ENCODE results near the gene ASTL. TPM values are rescaled to one million over a fixed set of nuclear protein-coding genes. Genes with fewer than 3 reads are reported as not detected.
A peak's percentile ranks its signal among the peaks of the same experiment; 100 is the strongest.
"Not testable (repeated sequence)": the region's sequence is repeated elsewhere in the genome, so short reads cannot be mapped to it uniquely, and the experiment has no call there.

The ASTL gene
- total and polyA plus RNA-seq, 5 donors: not detected

- DNase-seq: no peak
- Histone ChIP-seq H3K27me3 (ENCODE audit: control insufficient read depth, insufficient read depth) (no peaks in the 10 kb centered on the region), H3K4me3 (ENCODE audit: low read length) (no peak overlapping the region), H3K4me1 (ENCODE audit: control insufficient read depth, insufficient read depth, low read length) (peaks cover 15% of the 10 kb centered on the region), H3K27ac (ENCODE audit: low read length) (no peak overlapping the region), H3K9me3 (ENCODE audit: control insufficient read depth, low read length) (no peaks in the 10 kb centered on the region)
- intact Hi-C loops (cut with DNase I): no loop called here
- ATAC-seq: no peak
- 71% methylated on average over 2 of the region's 2 CpGs for WGBS
These were observed 51.2 kb downstream of the ASTL start for GRCh38 chr2:96087130-96087529.

DNA sequence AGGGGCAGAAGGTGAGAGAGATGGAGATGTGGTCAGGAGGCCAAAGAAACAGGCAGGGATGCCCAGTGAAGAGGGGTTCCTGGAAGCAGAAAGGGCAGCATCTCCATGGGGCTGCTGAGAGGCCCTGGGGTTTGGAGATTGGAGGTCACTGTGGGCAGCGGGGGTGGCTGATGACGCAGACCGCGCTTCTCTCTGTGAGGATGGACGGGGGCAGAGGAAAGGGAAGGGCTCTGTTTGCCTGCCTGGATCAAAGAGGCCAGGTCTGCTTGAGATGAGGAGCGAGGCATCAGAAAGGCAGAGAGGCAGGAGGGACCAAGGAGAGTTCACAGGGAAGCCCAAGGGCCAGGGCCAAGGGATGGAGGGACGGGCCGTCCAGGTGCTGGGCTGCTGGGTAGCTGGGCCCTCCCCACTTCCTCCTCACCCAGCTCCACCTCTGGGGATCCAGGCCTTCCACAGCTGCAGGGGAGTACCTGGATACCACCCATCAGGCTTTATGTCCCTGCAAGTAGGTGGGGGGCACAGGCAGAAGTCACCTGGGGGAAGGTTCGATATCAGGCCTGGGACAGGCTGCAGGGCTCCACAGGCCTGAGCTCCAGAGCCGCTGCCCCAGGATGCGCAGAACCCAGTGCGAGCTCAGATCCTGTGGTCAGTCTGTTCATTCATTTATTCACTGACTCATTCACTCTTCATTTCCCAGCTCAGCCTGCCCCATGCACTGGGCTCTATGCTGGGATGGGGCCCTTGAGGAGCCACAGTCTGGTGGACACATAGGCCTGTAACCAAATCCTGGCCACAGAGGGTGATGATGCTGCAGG, 52.6 kb downstream of the ASTL start:
- WGBS: 98% methylated on average over 12 of the region's 12 CpGs
- Histone ChIP-seq H3K4me3 (ENCODE audit: low read length) (no peak overlapping the region), H3K9me3 (ENCODE audit: control insufficient read depth, low read length) (no peaks in the 10 kb centered on the region), H3K27me3 (ENCODE audit: control insufficient read depth, insufficient read depth) (no peaks in the 10 kb centered on the region), H3K27ac (ENCODE audit: low read length) (no peak overlapping the region), H3K4me1 (ENCODE audit: control insufficient read depth, insufficient read depth, low read length) (peaks cover 16% of the 10 kb centered on the region)
- intact Hi-C loops (cut with DNase I): no loop called here
- DNase-seq (no peak), ATAC-seq (no peak)

GRCh38 chr2:96084858-96085518, 53.3 kb downstream of the ASTL start:
- intact Hi-C loops (cut with DNase I); H3K27me3 ChIP-seq (ENCODE audit: control insufficient read depth, insufficient read depth); H3K27ac ChIP-seq (ENCODE audit: low read length); H3K9me3 ChIP-seq (ENCODE audit: control insufficient read depth, low read length); H3K4me3 ChIP-seq (ENCODE audit: low read length); ATAC-seq: not testable (repeated sequence)
- H3K4me1 ChIP-seq (ENCODE audit: control insufficient read depth, insufficient read depth, low read length): peaks cover 16% of the 10 kb centered on the region
- DNase-seq: peak in 1 of 3 donors; percentile 18
- 67% methylated on average over 7 of the region's 7 CpGs for WGBS

DNA sequence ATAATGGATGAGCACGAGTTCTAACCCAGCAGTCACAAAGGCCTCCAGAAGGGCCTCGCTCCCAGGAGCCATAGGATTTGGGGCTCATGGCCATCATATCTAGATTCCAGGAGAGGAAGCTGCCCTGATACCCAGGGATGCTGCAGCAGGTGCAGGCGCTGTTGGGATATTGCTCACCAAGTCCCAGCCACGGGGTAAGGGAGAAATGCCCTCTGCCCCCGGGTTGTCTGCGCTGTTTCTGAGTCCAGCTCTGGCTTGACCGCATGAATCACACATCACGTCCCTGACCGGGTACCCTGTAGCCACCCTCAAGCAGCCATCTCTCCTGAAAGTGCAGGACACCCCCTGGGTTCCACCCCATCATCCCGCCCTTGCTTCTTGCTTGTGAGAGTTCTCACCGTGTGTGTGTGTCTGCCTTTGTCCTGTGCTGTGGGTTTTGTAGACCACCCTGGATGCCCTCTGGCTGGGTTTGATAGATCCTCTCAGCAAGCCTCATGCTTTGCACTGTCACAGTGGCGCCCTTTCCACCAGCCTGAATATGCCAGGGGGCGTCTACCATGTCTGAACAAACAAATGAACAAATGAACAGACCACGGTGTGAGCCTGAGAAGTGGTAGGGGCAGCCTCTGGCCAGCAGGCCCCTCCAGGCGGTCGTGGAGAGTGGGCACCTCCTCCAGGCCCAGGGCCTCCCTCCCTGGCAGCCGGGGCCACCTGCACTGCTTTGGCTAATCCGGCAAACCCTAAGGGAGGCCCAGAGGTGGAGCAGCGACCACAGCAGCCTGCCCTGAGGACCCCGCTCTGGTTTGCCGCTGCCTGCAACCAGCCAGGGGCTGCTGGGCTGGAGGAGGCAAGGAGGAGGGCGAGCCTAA, 54.1 kb downstream of the ASTL start:
- Histone ChIP-seq H3K27me3 (ENCODE audit: control insufficient read depth, insufficient read depth) (no peaks in the 10 kb centered on the region), H3K4me1 (ENCODE audit: control insufficient read depth, insufficient read depth, low read length) (peaks cover 12% of the 10 kb centered on the region), H3K4me3 (ENCODE audit: low read length) (no peak overlapping the region), H3K9me3 (ENCODE audit: control insufficient read depth, low read length) (no peaks in the 10 kb centered on the region), H3K27ac (ENCODE audit: low read length) (no peak overlapping the region)
- intact Hi-C loops (cut with DNase I): no loop called here
- 92% methylated on average over 22 of the region's 22 CpGs for WGBS
- ATAC-seq: no peak
- DNase-seq: no peak

- 41% methylated on average over 9 of the region's 9 CpGs for WGBS
- DNase-seq (peak; percentile 49 to 82 (median 80)), ATAC-seq (peak; percentile 69 to 81)
- no peaks in the 10 kb centered on the region for H3K9me3 ChIP-seq (ENCODE audit: control insufficient read depth, low read length)
- intact Hi-C loops (cut with DNase I): no loop called here
- H3K4me3 ChIP-seq (ENCODE audit: low read length): no peak overlapping the region
- H3K4me1 ChIP-seq (ENCODE audit: control insufficient read depth, insufficient read depth, low read length): peaks cover 12% of the 10 kb centered on the region
- peak overlapping the region; percentile 54 for H3K27ac ChIP-seq (ENCODE audit: low read length)
- H3K27me3 ChIP-seq (ENCODE audit: control insufficient read depth, insufficient read depth): no peaks in the 10 kb centered on the region
These were observed 55.0 kb downstream of the ASTL start for GRCh38 chr2:96083064-96083939.

DNA sequence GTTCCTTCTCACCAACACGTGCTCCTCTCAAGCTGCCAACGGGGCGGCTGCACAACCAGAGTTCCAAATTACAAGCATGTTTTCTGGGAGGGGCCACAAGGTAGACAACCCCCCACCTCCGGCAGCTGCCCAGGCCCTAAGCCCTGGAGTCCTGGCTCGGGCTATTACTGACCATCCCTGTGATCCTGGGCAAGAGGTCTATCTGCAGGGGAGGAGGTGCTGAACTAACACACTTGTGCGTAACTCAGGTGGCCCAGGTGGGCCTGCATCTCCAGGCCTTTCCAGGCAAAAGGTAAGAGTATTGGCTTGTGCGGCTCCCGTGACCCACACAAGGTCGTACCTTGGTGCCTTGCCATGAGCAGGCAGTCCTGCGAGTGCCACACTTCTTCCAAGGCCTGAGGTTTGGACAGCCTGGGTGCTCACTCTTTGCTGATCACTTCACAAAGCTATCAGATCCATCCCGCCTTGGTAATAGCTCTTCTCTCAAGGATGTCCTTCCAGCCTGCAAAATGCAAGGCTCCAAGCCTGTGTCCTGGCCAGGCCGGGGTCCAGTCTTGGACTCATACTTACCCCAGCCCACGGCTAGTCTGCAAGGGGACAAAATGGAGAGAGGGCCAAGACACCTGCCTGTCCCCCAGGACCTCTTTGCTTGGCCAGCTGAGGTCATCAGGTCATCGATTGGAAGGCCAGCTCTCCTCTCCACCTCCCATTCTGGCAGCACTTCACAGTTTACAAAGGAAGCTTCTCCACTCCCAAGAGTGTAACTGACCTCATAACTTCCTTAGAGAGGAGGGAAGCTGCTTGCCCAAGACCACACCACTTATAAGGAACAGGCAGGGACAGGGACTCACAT, 55.9 kb downstream of the ASTL start:
- Histone ChIP-seq H3K27ac (ENCODE audit: low read length) (no peak overlapping the region), H3K9me3 (ENCODE audit: control insufficient read depth, low read length) (no peaks in the 10 kb centered on the region), H3K4me1 (ENCODE audit: control insufficient read depth, insufficient read depth, low read length) (peaks cover 12% of the 10 kb centered on the region), H3K27me3 (ENCODE audit: control insufficient read depth, insufficient read depth) (no peaks in the 10 kb centered on the region), H3K4me3 (ENCODE audit: low read length) (no peak overlapping the region)
- no peak for DNase-seq
- intact Hi-C loops (cut with DNase I): no loop called here
- 84% methylated on average over 14 of the region's 14 CpGs for WGBS
- peak; percentile 57 to 74 for ATAC-seq

DNA sequence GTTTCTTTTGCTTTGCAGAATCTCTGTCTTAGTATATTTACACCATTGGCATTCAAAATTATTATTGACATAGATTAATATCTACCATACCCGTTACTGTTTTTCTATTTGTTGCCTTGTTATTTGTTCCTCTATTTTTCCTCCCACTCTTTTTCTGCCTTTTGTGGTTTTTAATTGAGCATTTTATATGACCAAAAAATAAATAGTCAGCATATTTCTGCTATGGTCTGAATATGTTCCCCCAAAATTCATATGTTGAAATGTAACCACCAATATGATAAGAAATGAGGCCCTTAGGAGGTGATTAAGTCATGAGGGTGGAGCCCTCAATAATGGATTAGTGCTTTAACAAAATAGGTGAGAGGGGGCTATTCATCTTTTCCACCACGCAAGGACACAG, 57.3 kb downstream of the ASTL start:
- DNase-seq (no peak), ATAC-seq (no peak)
- Histone ChIP-seq H3K27me3 (ENCODE audit: control insufficient read depth, insufficient read depth) (no peaks in the 10 kb centered on the region), H3K4me1 (ENCODE audit: control insufficient read depth, insufficient read depth, low read length) (peaks cover 12% of the 10 kb centered on the region), H3K4me3 (ENCODE audit: low read length) (no peak overlapping the region), H3K27ac (ENCODE audit: low read length) (no peak overlapping the region), H3K9me3 (ENCODE audit: control insufficient read depth, low read length) (no peaks in the 10 kb centered on the region)
- intact Hi-C loops (cut with DNase I): no loop called here
- WGBS: 92% methylated on average over 2 of the region's 2 CpGs

GRCh38 chr2:96075199-96075771, 63.0 kb downstream of the ASTL start:
- Histone ChIP-seq H3K4me3 (ENCODE audit: low read length) (no peak overlapping the region), H3K27ac (ENCODE audit: low read length) (no peak overlapping the region), H3K9me3 (ENCODE audit: control insufficient read depth, low read length) (no peaks in the 10 kb centered on the region), H3K27me3 (ENCODE audit: control insufficient read depth, insufficient read depth) (no peaks in the 10 kb centered on the region), H3K4me1 (ENCODE audit: control insufficient read depth, insufficient read depth, low read length) (no peaks in the 10 kb centered on the region)
- ATAC-seq (no peak), DNase-seq (no peak)
- 85% methylated on average over 2 of the region's 2 CpGs for WGBS
- intact Hi-C loops (cut with DNase I): no loop called here

GRCh38 chr2:96074156-96074555, 64.1 kb downstream of the ASTL start:
- Histone ChIP-seq H3K27ac (ENCODE audit: low read length) (no peak overlapping the region), H3K4me1 (ENCODE audit: control insufficient read depth, insufficient read depth, low read length) (no peaks in the 10 kb centered on the region), H3K4me3 (ENCODE audit: low read length) (no peak overlapping the region), H3K27me3 (ENCODE audit: control insufficient read depth, insufficient read depth) (no peaks in the 10 kb centered on the region), H3K9me3 (ENCODE audit: control insufficient read depth, low read length) (no peaks in the 10 kb centered on the region)
- no peak for ATAC-seq
- intact Hi-C loops (cut with DNase I): loop anchor here in 1 of 4 donors (5.0 kb wide), 1 partner anchor 43 kb away; the partner anchor contains the start of gene ADRA2B
- DNase-seq: no peak
- 77% methylated on average over 6 of the region's 6 CpGs for WGBS

All from right cardiac atrium (tissue), 5 donors.